Neural cell (in vitro differentiated cells): ENCODE measurements around the gene KCNH6. TPM values are rescaled to one million over a fixed set of nuclear protein-coding genes. Genes with fewer than 3 reads are reported as not detected.

Experiments used
- H2AFZ ChIP-seq: fragments of 200-600, 300-800 bp; sonication (generic), shearing (Covaris generic); 2 replicates; pipeline ENCODE4 v1.6.0; 2014; ENCODE audit warnings: low read depth, mild to moderate bottlenecking, antibody characterized with exemption, low read length, moderate library complexity
- H3F3A ChIP-seq: fragments of 200-600 bp; shearing (Covaris generic); 2 replicates; pipeline ENCODE4 v1.6.1; 2016; ENCODE audit warnings: mild to moderate bottlenecking, moderate library complexity, mixed read lengths, antibody characterized with exemption, low read length; ENCODE audit not compliant: insufficient read depth, poor library complexity, severe bottlenecking
- H3K27ac ChIP-seq: fragments of 200-600, 300-800 bp; sonication (generic), shearing (Covaris generic); 2 replicates; pipeline ENCODE4 v1.5.1; 2014; ENCODE audit warnings: mild to moderate bottlenecking, low read length, moderate library complexity
- H3K27me3 ChIP-seq: fragments of 300-800, 200-600 bp; sonication (generic), shearing (Covaris generic); 2 replicates; pipeline ENCODE4 v1.6.0; 2014; ENCODE audit warnings: mild to moderate bottlenecking, low read depth, low read length, moderate library complexity; ENCODE audit not compliant: insufficient read depth
- H3K36me3 ChIP-seq: fragments of 300-800, 200-600 bp; sonication (generic), shearing (Covaris generic); 2 replicates; pipeline ENCODE4 v1.5.1; 2014; ENCODE audit warnings: mild to moderate bottlenecking, antibody characterized with exemption, low read length, moderate library complexity; ENCODE audit not compliant: insufficient read depth
- H3K4me2 ChIP-seq: fragments of 300-800, 200-600 bp; sonication (generic), shearing (Covaris generic); 2 replicates; pipeline ENCODE4 v1.6.0; 2014; ENCODE audit warnings: mild to moderate bottlenecking, low read length
- H3K4me3 ChIP-seq: fragments of 300-800, 200-600 bp; sonication (generic), shearing (Covaris generic); 2 replicates; pipeline ENCODE4 v1.5.1; 2014; ENCODE audit warnings: mild to moderate bottlenecking, low read length, moderate library complexity
- H3K79me2 ChIP-seq: fragments of 200-600 bp; shearing (Covaris generic); replicated peaks from 2 replicates; pipeline ENCODE4 v1.6.0; 2014; ENCODE audit warnings: mild to moderate bottlenecking, low read length, moderate library complexity; ENCODE audit not compliant: insufficient read depth
- H3K9ac ChIP-seq: fragments of 300-800, 200-600 bp; sonication (generic), shearing (Covaris generic); 2 replicates; pipeline ENCODE4 v1.6.1; 2016; ENCODE audit warnings: mild to moderate bottlenecking, low read length, mixed read lengths
- H3K9me2 ChIP-seq: fragments of 200-600 bp; shearing (Covaris generic); 2 replicates; pipeline ENCODE4 v1.6.1; 2016; ENCODE audit warnings: mild to moderate bottlenecking, low read length, mixed read lengths; ENCODE audit not compliant: insufficient read depth
- H3K9me3 ChIP-seq: fragments of 200-600, 300-800 bp; sonication (generic), shearing (Covaris generic); 2 replicates; pipeline ENCODE4 v1.6.1; 2016; ENCODE audit warnings: mild to moderate bottlenecking, mixed run types, low read length, moderate library complexity, mixed read lengths
- H4K20me1 ChIP-seq: fragments of 200-600 bp; shearing (Covaris generic); 2 replicates; pipeline ENCODE4 v1.6.1; 2016; ENCODE audit warnings: mild to moderate bottlenecking, mixed run types; ENCODE audit not compliant: insufficient read depth
- EP300 ChIP-seq: fragments of 450-650 bp; conservative IDR thresholded peaks from 2 replicates; pipeline ENCODE4 v1.6.1; 2014; ENCODE audit warnings: antibody characterized with exemption, mild to moderate bottlenecking, moderate library complexity; ENCODE audit not compliant: poor library complexity, severe bottlenecking
- EZH2 ChIP-seq: fragments of 200-600, 300-800 bp; shearing (Covaris generic), sonication (generic); IDR thresholded peaks from 2 replicates; pipeline ENCODE4 v1.6.1; 2014; ENCODE audit warnings: antibody characterized with exemption, low read length, borderline replicate concordance, mild to moderate bottlenecking; ENCODE audit not compliant: insufficient read depth, poor library complexity, severe bottlenecking
- MXI1 ChIP-seq: fragments of 450-650 bp; conservative IDR thresholded peaks from 2 replicates; pipeline ENCODE4 v1.6.1; 2014; ENCODE audit warnings: antibody characterized with exemption, mild to moderate bottlenecking; ENCODE audit not compliant: poor library complexity, severe bottlenecking
- POLR2AphosphoS5 ChIP-seq: IDR thresholded peaks from 2 replicates; pipeline ENCODE4 v1.6.1; 2012
- RAD21 ChIP-seq: fragments of 450-650 bp; conservative IDR thresholded peaks from 2 replicates; pipeline ENCODE4 v1.6.1; 2014; ENCODE audit warnings: antibody characterized with exemption, mild to moderate bottlenecking, moderate library complexity
- SMC3 ChIP-seq: fragments of 450-650 bp; conservative IDR thresholded peaks from 2 replicates; pipeline ENCODE4 v1.6.1; 2014; ENCODE audit warnings: antibody characterized with exemption, mild to moderate bottlenecking, moderate library complexity; ENCODE audit not compliant: poor library complexity
- TAF1 ChIP-seq: IDR thresholded peaks from 2 replicates; pipeline ENCODE4 v1.6.1; 2012; ENCODE audit warnings: low read depth
- polyA plus RNA-seq: library from polyadenylated mRNA; depleted of rRNA; stranded (reverse); fragments of >200 nt; gene quantifications from 2 replicates; pipeline ENCODE4 v1.2.3, GENCODE V29; 2014
- TF ChIP-seq, protein P1 (sequence below): fragments of 450-650 bp; IDR thresholded peaks from 2 replicates; pipeline ENCODE4 v1.5.1; 2014; ENCODE audit warnings: antibody characterized with exemption, mild to moderate bottlenecking, moderate library complexity; ENCODE audit not compliant: poor library complexity, severe bottlenecking
- TF ChIP-seq, protein P2 (sequence below): IDR thresholded peaks from 2 replicates; pipeline ENCODE4 v1.6.1; 2012; ENCODE audit warnings: borderline replicate concordance

KCNH6 gene
- polyA plus RNA-seq, 1 donor from 2014 or later = not detected

DNA sequence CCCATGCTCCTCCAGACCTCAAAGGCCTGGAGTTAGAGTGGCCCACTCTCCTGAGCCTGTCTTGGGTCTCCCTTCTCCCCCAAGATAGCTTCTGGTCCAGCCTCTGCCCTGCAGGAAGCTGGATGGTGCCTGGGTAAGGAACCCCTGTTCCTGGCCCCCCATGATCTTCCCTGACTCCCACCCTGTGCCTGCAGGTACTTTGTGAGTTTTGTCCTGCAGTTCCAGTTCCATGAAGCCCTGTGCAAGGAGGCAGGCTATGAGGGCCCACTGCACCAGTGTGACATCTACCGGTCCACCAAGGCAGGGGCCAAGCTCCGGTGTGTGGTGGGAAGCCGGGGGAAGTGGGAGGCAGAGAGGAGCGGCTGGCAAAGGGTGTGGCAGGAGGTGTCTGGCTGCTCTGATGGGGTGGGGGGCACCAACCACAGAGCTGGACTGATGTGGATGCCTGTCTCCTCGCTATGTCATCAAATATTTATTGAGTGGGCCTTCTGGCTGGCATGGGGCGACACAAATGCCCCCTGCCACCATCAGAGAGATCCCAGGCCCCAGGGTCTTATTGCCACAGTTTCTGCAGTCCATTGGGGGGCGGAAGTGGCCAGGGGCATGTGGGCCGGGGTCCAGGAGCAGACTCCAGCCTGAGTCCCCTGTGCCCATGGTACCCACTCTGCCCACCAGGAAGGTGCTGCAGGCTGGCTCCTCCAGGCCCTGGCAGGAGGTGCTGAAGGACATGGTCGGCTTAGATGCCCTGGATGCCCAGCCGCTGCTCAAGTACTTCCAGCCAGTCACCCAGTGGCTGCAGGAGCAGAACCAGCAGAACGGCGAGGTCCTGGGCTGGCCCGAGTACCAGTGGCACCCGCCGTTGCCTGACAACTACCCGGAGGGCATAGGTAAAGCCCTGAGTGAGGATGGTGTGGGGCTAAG is 39.2 kb upstream of the KCNH6 start:
- no peaks in the 10 kb centered on the region for H3K79me2 ChIP-seq
- H3K36me3 ChIP-seq = no peaks in the 10 kb centered on the region
- H3K4me2 ChIP-seq = no peak overlapping the region
- no peak for TF ChIP-seq TAF1
- no peak for TF ChIP-seq EZH2
- TF ChIP-seq POLR2AphosphoS5 = no peak
- TF ChIP-seq, protein P1, sequence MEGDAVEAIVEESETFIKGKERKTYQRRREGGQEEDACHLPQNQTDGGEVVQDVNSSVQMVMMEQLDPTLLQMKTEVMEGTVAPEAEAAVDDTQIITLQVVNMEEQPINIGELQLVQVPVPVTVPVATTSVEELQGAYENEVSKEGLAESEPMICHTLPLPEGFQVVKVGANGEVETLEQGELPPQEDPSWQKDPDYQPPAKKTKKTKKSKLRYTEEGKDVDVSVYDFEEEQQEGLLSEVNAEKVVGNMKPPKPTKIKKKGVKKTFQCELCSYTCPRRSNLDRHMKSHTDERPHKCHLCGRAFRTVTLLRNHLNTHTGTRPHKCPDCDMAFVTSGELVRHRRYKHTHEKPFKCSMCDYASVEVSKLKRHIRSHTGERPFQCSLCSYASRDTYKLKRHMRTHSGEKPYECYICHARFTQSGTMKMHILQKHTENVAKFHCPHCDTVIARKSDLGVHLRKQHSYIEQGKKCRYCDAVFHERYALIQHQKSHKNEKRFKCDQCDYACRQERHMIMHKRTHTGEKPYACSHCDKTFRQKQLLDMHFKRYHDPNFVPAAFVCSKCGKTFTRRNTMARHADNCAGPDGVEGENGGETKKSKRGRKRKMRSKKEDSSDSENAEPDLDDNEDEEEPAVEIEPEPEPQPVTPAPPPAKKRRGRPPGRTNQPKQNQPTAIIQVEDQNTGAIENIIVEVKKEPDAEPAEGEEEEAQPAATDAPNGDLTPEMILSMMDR = no peak
- TF ChIP-seq, protein P2, sequence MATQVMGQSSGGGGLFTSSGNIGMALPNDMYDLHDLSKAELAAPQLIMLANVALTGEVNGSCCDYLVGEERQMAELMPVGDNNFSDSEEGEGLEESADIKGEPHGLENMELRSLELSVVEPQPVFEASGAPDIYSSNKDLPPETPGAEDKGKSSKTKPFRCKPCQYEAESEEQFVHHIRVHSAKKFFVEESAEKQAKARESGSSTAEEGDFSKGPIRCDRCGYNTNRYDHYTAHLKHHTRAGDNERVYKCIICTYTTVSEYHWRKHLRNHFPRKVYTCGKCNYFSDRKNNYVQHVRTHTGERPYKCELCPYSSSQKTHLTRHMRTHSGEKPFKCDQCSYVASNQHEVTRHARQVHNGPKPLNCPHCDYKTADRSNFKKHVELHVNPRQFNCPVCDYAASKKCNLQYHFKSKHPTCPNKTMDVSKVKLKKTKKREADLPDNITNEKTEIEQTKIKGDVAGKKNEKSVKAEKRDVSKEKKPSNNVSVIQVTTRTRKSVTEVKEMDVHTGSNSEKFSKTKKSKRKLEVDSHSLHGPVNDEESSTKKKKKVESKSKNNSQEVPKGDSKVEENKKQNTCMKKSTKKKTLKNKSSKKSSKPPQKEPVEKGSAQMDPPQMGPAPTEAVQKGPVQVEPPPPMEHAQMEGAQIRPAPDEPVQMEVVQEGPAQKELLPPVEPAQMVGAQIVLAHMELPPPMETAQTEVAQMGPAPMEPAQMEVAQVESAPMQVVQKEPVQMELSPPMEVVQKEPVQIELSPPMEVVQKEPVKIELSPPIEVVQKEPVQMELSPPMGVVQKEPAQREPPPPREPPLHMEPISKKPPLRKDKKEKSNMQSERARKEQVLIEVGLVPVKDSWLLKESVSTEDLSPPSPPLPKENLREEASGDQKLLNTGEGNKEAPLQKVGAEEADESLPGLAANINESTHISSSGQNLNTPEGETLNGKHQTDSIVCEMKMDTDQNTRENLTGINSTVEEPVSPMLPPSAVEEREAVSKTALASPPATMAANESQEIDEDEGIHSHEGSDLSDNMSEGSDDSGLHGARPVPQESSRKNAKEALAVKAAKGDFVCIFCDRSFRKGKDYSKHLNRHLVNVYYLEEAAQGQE = no peak
- H3K9ac ChIP-seq = no peak overlapping the region
- H3K9me3 ChIP-seq = no peaks in the 10 kb centered on the region
- no peaks in the 10 kb centered on the region for H3K9me2 ChIP-seq
- no peak overlapping the region for H2AFZ ChIP-seq
- no peak overlapping the region for H3K27ac ChIP-seq
- H4K20me1 ChIP-seq = no peaks in the 10 kb centered on the region
- no peak overlapping the region for H3K4me3 ChIP-seq
- peaks cover 7% of the 10 kb centered on the region for H3K27me3 ChIP-seq
- no peaks in the 10 kb centered on the region for H3F3A ChIP-seq

DNA sequence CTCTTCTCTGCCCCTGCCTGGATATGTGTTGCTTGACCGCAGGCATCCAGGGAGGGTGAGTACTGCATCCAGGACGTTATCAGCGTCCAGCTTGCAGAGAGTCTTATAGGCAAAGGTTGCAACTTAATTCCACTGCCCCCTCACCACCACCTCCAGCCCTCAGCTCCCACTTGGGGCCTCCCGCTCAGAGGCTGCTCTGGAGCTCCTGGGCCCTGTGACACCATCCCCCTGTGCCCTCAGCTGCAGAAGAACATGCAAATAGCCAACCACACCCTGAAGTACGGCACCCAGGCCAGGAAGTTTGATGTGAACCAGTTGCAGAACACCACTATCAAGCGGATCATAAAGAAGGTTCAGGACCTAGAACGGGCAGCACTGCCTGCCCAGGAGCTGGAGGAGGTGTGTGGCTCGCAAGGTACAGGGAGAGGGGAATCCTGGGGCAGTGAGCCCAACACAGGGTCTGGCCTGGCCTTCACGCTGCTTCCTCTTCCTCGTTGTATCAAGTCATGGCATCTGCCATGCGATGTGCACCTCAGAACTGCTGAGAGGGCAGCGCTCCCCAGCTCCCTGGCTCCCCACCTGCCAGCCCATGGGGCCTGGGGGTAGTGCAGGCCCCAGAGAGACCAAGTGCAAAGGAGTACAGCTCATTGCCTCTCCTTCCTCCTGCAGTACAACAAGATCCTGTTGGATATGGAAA is 36.7 kb upstream of the KCNH6 start:
- H3K9me3 ChIP-seq = no peaks in the 10 kb centered on the region
- H3K9me2 ChIP-seq = no peaks in the 10 kb centered on the region
- H3F3A ChIP-seq = no peaks in the 10 kb centered on the region

More for the DNA sequence above, 36.7 kb upstream of the KCNH6 start:
- no peaks in the 10 kb centered on the region for H3K36me3 ChIP-seq
- TF ChIP-seq POLR2AphosphoS5 (no peak), EP300 (no peak), EZH2 (no peak), SMC3 (no peak), MXI1 (no peak), TAF1 (no peak), RAD21 (no peak)
- TF ChIP-seq, protein P1 = no peak
- TF ChIP-seq, protein P2 = no peak
- H3K4me3 ChIP-seq = no peak overlapping the region
- no peak overlapping the region for H3K27ac ChIP-seq
- no peak overlapping the region for H3K4me2 ChIP-seq
- no peak overlapping the region for H3K9ac ChIP-seq
- H4K20me1 ChIP-seq = no peaks in the 10 kb centered on the region
- H3K79me2 ChIP-seq = no peaks in the 10 kb centered on the region
- no peaks in the 10 kb centered on the region for H3K27me3 ChIP-seq
- H2AFZ ChIP-seq = no peak overlapping the region
